NCI-H2107 treated with DMSO at 0.1 percent for 48 hours (cell line): ENCODE data around the gene SPTBN1.

Source experiments
- DNase-seq: peaks from one replicate; lab custom pipeline; 2025; ENCODE audit not compliant: unreplicated experiment; lab: John Stamatoyannopoulos, UW

Gene SPTBN1

GRCh38 chr2:54550547-54550946 lies 94.4 kb downstream of the SPTBN1 start:
- no peak for DNase-seq

- DNase-seq = no peak
These were observed 95.1 kb downstream of the SPTBN1 start for GRCh38 chr2:54551123-54551756.

GRCh38 chr2:54553075-54553474 lies 96.9 kb downstream of the SPTBN1 start:
- DNase-seq = no peak

- DNase-seq = no peak
These were observed 97.6 kb downstream of the SPTBN1 start for GRCh38 chr2:54553775-54554174.

GRCh38 chr2:54555318-54555837 lies 99.3 kb downstream of the SPTBN1 start:
- DNase-seq = no peak

- DNase-seq = no peak
These were observed 100.5 kb downstream of the SPTBN1 start for GRCh38 chr2:54556621-54557121.

GRCh38 chr2:54557211-54557600 lies 101.1 kb downstream of the SPTBN1 start:
- DNase-seq = no peak

- DNase-seq = peak; percentile 91
These were observed 101.6 kb downstream of the SPTBN1 start for GRCh38 chr2:54557601-54558187.

- peak; percentile 76 for DNase-seq
These were observed 102.3 kb downstream of the SPTBN1 start for GRCh38 chr2:54558188-54559005.

GRCh38 chr2:54559006-54559445 lies 102.9 kb downstream of the SPTBN1 start:
- DNase-seq = no peak

GRCh38 chr2:54559593-54560145 lies 103.5 kb downstream of the SPTBN1 start:
- DNase-seq = peak; percentile 54

- DNase-seq = peak; percentile 15
These were observed 104.2 kb downstream of the SPTBN1 start for GRCh38 chr2:54560146-54560881.

GRCh38 chr2:54561010-54561409 lies 104.9 kb downstream of the SPTBN1 start:
- no peak for DNase-seq

GRCh38 chr2:54564439-54564838 lies 108.3 kb downstream of the SPTBN1 start:
- DNase-seq = no peak

GRCh38 chr2:54565551-54565950 lies 109.4 kb downstream of the SPTBN1 start:
- DNase-seq = no peak

GRCh38 chr2:54566896-54567295 lies 110.8 kb downstream of the SPTBN1 start:
- DNase-seq = no peak

- peak; percentile 18 for DNase-seq
These were observed 112.8 kb downstream of the SPTBN1 start for GRCh38 chr2:54568876-54569321.

GRCh38 chr2:54569745-54570301 lies 113.7 kb downstream of the SPTBN1 start:
- DNase-seq = no peak

- DNase-seq = no peak
These were observed 114.3 kb downstream of the SPTBN1 start for GRCh38 chr2:54570321-54570855.
